Measurements from ENCODE around the gene TOR1AIP1.
"Not testable (repeated sequence)": the region's sequence is repeated elsewhere in the genome, so short reads cannot be mapped to it uniquely, and the experiment has no call there.

Gene TOR1AIP1, protein sequence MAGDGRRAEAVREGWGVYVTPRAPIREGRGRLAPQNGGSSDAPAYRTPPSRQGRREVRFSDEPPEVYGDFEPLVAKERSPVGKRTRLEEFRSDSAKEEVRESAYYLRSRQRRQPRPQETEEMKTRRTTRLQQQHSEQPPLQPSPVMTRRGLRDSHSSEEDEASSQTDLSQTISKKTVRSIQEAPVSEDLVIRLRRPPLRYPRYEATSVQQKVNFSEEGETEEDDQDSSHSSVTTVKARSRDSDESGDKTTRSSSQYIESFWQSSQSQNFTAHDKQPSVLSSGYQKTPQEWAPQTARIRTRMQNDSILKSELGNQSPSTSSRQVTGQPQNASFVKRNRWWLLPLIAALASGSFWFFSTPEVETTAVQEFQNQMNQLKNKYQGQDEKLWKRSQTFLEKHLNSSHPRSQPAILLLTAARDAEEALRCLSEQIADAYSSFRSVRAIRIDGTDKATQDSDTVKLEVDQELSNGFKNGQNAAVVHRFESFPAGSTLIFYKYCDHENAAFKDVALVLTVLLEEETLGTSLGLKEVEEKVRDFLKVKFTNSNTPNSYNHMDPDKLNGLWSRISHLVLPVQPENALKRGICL

DNA sequence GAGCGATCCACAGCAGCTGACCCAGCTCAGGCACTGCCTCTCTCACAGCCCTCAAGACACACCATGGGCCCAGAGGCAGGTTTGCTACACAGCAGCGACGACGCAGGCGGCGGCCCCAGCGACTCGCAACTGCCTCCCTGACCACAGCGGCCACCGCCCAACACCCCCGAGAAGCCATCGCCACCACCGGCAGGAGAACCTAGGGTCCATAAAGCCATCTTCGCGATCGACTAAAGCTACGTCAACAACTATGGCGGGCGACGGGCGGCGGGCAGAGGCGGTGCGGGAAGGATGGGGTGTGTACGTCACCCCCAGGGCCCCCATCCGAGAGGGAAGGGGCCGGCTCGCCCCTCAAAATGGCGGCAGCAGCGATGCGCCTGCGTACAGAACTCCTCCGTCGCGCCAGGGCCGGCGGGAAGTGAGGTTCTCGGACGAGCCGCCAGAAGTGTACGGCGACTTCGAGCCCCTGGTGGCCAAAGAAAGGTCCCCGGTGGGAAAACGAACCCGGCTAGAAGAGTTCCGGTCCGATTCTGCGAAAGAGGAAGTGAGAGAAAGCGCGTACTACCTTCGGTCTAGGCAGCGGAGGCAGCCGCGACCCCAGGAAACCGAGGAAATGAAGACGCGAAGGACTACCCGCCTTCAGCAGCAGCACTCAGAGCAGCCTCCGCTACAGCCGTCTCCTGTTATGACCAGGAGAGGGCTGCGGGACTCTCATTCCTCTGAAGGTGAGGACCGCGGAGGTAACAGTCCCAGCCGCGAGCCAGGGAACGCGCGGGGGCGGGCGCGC, at the start of gene TOR1AIP1:
Gene TOR1AIP1 (plus strand): TSS at position 33 of the 787 bp plus-strand sequence. CDS start 218 bp downstream, at position 251.
- DNase-seq: peak; percentile 97

DNA sequence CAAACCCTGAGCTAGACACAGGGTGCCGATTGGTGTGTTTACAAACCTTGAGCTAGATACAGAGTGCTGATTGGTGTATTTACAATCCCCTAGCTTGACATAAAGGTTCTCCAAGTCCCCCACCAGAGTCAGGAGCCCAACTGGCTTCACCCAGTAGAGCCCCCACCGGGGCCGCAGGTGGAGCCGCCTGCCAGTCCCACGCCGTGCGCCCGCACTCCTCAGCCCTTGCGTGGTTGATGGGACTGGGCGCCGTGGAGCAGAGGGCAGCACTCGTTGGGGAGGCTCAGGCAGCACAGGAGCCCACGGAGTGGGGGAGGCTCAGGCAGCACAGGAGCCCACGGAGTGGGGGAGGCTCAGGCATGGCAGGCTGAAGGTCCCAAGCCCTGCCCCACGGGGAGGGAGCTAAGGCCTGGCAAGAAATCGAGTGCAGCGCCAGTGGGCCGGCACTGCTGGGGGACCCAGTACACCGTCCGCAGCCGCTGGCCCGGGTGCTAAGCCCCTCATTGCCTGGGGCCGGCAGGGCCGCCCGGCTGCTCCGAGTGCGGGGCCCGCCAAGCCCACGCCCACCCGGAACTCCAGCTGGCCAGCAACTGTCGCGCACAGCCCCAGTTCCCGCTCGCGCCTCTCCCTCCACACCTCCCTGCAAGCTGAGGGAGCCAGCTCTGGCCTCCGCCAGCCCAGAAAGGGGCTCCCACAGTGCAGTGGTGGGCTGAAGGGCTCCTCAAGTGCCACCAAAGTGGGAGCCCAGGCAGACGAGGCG, 45.2 kb upstream of the TOR1AIP1 start:
- not testable (repeated sequence) for DNase-seq

DNA sequence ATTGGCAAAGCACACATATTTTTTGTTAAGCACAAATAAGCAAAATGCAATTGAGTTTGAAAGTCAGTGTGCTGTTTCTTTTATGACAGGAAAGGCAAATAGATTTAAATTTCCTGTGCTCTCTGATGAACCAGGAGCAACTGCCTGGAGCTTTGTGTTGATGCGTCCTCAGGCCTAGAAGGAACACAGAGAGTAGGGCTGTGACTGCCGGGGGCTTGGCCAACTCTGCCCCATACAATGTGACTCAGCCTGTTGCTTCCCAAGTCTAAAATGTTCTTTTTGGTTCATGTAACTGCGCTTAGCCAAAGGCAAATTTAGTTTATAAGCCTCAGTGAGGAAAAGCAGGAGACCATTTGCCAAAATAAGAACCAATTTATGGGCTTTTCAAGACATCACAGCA, 42.0 kb upstream of the TOR1AIP1 start:
- no peak for DNase-seq

DNA sequence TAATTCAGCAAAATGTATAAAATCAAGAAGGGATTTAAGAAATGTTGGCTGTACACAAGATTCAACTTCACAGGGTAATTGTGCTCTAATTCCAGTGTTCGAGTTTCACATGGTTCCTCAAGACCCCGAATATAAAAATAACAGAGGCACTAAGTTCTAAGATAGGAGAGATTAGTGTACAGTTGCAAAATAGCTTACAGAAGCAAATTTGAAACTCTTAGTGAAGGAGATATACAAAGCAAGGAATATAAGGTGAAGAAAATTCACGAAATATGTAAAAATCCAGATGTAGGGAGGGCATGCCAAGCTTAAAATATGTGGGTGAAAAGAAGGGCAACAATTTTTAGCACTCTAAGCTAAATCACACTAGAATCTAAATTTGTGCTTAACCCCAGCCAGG, 33.9 kb upstream of the TOR1AIP1 start:
- DNase-seq: no peak

DNA sequence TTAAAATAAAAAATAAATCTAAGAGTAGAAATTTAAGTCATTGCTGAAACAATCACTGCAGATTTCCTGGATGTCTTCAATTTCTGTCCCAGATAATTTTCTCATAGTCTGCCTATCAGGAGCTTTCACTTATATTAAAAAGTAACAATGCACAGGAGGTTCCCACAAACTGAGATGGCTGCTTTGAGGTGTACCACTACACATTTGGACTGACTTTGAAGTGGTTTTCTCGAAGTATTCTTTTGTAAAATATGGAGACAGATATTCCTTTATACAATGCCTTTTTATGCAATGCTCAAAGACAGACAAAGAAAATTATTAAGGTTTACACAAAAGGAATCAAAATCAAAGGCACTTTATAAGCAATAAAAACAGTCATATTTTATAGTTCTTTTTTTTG, 29.0 kb upstream of the TOR1AIP1 start:
- DNase-seq: no peak

DNA sequence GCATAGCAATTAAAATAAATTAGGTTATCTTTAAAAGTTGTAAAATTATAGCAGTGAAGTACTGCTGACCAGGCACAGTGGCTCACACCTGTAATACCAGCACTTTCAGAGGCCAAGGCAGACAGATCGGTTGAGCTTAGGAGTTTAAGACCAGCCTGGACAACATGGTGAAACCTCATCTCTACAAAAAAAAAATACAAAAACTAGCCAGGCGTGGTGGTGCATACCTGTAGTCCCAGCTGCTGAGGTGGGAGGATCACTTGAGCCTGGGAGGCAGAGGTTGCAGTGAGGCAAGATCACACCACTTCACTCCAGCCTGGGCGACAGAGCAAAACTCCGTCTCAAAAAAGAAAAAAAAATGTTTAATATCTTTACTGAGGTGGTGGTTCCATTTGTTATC, 26.3 kb upstream of the TOR1AIP1 start:
- DNase-seq: not testable (repeated sequence)

DNA sequence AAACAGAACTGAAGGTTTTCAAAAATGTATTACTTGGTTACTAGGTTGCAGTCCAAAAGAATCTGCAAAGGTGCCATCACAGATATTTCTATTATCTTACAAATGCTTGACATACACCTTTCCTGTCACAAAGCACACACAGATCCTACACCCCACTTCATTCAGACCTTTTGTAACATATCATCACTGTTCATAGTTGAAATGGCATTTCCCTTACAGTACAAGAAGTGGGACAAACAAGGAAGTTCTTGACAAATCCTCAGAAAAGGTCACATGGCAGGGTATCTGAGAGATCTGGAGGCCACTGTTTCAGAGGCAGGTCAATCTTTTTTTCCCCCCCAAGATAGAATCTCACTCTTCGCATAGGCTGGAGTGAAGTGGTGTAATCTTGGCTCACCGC, 25.8 kb upstream of the TOR1AIP1 start:
- DNase-seq: no peak

DNA sequence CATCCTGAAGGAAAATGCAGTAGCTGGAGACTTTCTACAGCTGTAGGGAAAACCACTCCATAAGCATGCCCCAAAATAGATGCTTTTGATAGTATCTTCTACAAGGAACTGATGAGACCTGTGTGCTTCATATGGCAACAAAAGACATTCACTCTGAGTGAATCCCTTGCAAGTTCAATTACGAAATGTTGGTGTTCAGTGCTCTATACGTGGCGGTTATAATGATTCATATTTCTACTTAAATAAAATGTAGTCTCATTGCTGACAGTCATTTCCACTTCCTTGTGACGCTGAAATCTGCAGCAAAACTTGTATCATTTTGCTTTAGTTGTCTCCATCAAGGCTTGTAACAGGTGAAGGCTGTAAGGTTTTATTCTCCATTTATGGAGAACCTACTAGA, 25.1 kb upstream of the TOR1AIP1 start:
- DNase-seq: no peak

DNA sequence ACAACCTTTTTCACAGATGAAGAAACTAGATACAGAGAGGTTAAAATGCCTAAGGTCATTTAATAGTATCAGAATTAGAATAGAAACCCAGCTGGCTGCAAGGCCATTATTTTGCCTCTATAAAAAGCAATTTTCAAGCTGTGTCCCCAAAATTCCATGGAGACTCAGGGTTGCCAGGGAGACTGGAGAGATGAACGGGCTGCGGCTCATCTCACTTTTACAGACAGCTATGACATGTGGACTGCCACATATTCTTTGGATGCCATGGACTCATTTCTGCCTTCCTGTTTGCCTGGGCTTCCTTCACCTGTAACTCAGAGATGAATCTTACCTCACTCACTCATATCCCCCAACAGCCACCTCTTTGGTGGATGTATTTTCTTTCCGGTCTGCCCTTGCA, 21.4 kb upstream of the TOR1AIP1 start:
- no peak for DNase-seq

DNA sequence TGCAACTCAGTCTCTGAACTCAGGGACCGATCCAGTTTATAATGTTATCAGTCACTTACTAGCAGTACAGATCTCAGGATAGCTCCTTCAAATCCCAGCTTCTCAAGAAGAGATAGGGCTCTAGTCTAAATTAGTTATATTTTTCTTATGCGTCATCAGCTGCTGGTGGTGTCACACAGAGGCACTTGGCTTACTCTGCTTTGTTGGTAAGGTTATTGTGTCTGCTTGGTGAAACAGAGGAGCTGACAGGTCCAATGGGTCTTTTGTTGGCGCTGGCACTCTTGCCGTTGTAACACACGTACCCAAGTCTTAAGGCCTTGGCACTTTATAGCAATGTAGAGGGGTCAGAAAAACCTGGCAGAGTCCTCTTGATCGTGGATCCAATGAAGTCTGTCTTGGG, 16.7 kb upstream of the TOR1AIP1 start:
- DNase-seq: no peak

DNA sequence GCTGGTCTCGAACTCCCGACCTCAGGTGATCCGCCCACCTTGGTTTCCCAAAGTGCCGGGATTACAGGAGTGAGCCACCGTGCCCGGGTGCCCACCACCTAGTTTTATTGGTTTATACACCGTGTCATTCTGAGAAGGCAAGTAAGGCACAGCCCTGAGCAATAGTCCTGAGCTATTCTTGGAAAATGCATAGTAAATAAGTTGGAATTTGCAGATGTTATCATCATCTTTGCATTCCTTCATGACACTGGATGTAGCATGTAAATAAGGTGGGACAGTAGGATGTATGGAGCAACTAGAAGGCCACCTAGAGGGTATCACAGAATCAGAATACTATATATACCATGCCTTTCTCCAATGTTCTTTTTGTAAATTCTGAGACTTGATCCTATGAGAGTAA, 15.5 kb upstream of the TOR1AIP1 start:
- no peak for DNase-seq

DNA sequence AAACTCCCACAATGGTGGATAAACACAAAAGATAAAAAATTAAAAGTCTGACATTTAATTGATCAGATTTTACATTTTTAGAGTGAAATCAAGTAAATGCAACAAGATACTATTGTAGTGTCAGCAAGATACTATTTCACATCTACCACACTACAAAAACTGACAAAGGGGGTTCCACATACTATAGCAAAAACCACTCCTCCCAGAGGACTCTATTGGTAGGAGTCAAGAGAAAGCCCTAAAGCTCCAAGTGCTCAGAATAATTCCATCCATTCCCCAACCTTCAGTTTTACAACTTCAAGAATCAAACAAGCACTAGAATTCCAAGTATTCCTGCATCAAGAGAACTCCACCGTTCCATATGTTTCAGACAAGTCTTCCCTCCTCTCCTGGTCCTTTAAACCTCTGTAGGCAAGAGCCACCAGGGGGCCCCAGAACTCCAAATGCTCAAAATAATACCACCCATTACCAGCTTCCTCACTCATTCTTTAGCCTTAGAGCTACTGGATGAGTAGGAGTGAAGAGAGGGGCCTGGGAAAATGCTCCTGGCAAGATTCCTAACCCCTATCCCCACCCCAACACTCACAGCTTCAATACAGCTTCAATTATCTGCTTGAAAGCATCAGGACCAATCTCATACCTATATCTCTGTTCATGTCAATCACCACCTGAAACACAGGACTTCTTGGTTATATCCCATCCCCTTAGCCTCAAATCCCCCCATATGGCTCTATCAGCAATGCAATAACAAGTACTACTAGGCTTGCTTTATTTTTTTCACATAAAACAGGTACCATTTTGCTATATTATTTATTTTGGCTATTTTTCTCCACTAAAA, 14.4 kb upstream of the TOR1AIP1 start:
- DNase-seq: peak; percentile 52

DNA sequence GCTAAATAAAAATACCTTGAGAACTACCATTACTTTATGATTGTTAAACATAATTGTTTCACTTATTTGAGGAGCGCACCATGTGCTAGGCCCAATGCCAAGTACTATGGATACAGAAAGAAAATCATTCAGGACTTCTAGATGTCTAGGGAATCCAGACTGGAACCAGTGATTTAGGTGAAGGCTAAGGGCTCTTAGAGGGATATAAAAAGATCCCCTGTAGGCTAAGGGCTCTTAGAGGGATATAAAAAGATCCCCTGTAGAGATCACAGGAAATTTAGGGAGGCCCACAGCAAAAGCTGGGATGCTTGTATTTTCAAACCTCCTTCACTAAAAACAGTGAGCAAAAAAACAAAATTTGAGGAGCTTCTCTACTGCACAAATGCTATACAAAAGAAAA, 11.2 kb upstream of the TOR1AIP1 start:
- no peak for DNase-seq

DNA sequence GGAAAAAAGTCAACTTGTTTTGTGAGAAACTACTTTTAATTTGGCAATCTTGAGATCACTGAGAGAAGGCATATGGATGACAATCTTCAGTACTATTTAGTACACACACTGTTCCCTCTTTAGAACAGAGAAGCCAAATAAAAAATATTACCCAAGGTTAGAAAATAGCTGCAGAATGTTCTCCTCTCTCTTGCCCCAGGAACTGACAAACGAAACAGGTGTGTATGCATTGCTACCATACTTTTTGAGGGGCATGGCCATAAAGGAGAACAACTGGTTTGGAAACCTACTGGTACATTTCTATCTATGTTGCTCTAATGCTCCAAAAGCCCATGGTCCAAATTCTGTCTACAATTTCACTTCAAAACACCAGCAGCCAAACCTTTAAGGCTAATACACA, 10.1 kb upstream of the TOR1AIP1 start:
- DNase-seq: no peak

DNA sequence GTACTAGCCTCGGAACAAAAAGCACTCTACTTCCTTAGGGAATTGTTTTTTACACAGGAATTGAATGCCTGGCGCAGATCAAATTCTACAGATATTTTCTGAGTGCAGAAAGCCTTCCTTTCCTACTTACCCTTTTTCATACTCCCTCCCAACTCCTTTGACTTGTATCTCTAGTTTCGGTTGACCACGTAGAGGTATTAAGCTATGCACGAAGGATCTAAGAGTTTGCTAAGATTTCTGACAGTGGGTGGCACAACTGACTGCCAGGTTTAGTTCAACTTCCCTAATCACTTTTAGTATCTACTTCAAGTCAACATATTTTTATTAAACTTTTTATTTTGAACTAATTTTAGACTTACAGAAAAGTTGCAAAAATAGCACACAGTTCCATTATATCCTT, 9.5 kb upstream of the TOR1AIP1 start:
- DNase-seq: no peak

DNA sequence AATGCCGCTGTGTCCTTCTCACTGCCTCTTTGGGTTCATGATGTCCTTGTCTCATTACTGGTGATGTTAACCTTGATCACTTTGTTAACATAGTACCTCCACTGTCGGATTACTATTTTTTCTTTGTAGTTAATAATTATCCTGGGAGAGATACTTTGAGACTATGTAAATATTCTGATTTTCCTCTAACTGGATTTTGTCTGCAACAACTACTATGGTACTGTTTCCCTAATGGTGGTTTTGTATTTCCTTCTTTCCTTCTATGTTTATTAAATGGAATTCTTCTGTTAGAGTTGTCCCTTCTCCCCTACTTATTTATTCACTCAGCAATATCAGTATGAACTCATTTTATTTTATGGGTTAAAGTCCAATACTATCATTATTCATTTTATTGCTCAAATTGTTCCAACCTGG, 8.6 kb upstream of the TOR1AIP1 start:
- DNase-seq: no peak

DNA sequence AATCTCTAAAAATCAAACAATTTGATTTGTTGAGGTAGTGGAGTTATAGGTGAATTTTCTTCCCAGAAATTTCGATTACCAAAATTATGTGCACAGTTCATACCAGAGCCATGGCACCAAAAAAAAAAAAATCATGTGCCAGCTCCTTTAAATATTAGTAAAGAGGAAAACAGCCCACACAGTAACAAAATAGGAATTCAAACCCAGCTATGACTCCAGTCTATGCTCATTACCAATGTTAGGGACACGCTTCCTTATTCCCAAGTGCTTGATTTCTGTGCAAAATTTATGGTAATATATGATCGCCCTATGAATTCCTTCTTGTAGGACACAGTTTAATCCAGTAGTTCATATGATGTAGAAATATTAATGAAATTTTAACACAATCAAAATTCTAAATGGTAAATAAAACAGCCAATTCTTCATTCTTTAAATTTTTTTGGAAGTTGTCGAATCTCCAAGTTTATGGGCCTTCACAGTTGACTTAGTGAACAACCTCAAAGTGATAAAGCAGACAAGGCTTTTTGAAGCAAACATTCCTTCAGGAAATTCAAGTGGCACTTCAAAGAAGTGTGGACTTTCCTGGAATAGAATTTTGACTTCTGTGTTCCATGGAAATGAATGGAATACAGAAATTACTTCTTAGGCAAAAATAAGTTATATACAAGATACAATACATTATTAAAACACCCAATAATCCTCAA, 6.3 kb upstream of the TOR1AIP1 start:
- DNase-seq: no peak

DNA sequence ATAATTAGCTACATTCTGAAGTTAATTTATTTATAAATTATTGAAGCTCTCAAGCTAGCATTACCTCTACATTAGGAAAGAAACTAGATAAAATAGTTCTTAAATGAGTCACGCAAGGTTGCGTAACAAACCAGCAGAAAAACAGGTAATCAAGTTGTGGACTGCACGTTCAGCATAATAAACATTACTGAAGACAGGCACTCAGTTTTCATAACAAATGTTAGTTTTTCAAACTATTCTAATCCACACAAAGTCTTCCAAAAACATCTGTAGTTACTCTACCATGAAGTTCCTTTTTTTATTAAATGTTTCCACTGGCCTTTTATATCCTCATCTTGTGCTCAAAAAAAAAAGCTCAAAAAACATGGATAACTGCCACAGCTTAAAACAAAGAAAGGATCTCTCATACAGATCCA, 5.8 kb upstream of the TOR1AIP1 start:
- no peak for DNase-seq

DNA sequence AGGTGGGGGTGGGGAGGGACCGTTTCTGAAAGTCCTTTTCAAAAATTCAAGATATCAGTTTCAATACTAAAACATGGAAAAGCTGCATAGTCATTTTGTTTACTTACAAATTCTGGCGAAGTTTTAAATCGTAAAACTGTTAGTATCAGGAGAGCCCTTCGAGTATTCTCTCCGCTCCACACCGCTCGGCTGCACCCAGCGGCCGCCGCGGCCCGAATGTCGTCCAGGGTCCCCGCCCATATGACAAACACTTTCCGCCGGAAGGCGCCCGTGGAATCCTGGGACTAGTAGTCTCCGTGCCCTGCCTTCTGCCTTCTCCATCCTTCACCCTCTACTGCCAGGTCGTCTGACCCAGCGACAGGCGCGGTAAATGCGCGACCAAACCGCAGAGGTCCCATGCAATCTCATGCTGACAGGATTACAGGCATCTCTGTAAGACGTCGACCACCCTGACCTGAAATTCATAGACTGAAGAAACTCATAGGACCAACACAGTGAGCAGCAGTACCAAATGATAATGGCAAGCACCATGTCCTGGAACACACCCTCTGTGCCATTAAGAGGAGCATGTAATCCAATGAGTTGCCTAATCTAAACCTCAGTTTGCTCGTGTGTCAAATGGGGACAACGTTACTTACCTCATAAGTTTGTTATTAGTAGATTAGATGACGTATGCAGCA, 4.4 kb upstream of the TOR1AIP1 start, which contains the start of gene TOR1AIP2:
Gene TOR1AIP2 (minus strand): TSS at position 218 of the 680 bp plus-strand sequence. CDS start 25,138 bp downstream, outside the sequence.
- DNase-seq: peak; percentile 87

DNA sequence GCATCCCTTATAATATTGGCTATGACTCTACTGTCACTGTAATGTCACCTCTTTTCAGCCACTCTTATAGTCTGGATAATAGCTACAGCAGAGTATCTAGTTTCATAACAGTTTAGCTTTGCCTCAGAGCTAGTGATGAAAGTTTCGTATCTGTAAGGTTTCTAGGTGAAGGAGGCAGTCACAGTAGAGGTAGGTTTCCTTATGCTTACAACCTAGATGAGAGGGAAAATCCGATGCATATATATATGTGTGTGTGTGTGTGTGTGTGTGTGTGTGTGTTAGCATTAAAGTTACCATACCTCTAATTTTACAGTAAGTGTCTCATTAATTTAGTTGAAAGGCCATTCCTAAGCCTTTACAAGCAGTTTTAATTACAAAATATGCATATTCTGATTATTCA, 2.3 kb upstream of the TOR1AIP1 start:
- no peak for DNase-seq

Measured in activated naive CD4-positive, alpha-beta T cell treated with anti-CD3 and anti-CD28 coated beads, Interleukin-2, amount 50 U/mL, for 16 hours (primary cell).